AG09319 (cell line): Measurements from ENCODE around the gene PLAC9.

Experiments
- DNase-seq: peaks from one replicate; pipeline ENCODE4 v3.0.0-alpha.2; 2010; ENCODE audit warnings: low read depth; ENCODE audit errors: extremely low read depth
- CTCF ChIP-seq: IDR thresholded peaks from 2 replicates; pipeline ENCODE4 v1.5.1; 2011; ENCODE audit warnings: low read depth, mild to moderate bottlenecking, inconsistent platforms, low read length, moderate library complexity

Gene PLAC9

GRCh38 chr10:80104066-80104926, 28.2 kb upstream of the PLAC9 start:
- peak; percentile 94 for DNase-seq

DNA sequence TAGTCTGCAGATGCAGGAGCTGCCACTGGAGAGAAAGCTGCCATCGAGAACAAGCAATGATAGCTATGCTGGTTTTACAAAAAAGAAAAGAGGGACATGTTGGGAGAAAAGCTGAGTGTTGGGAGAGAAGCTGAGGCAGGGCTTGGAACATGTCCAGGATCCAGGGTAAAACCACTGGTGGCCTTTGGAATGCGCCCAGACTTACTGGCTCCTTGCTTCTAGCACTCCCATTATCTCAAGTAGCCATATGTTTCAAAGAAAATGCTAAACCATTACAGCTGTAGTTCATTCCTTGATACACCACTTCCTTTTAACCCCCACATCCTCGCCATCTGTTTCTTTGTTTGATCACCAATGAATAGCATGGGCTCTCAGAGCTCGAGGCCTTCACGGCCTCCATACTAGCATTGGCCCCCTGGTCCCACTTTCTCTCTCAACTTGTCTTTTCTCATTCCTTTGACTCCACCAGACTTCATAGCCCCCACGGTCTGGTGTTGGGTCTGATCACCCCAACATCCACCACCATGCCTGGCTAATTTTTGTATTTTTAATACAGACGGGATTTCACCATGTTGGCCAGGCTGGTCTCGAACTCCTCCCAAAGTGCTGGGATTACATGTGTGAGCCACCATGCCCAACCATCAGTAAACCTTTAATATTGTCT, 23.8 kb upstream of the PLAC9 start:
- no peak for DNase-seq
- TF ChIP-seq CTCF = no peak

More at GRCh38 chr10:80104066-80104926, 28.2 kb upstream of the PLAC9 start:
- no peak for TF ChIP-seq CTCF

DNA sequence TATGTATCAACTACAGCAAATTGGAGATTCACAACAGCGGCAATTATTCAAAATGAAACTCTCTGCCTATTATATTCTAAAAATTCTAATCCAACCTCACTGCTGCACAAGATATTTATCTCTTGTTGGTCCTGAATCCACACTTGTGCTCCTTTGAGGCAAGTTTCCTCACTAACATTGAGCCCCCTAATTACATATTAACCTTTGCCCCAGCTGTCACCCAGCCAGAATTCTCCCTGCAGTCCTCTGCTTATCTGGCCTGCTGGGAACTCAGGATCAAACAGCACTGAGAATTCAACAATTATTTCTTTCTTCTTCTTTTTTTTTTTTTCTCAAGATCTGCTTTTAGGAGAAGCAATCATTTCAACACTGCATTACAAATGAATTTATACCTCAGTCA, 21.5 kb upstream of the PLAC9 start:
- no peak for TF ChIP-seq CTCF
- DNase-seq = no peak

DNA sequence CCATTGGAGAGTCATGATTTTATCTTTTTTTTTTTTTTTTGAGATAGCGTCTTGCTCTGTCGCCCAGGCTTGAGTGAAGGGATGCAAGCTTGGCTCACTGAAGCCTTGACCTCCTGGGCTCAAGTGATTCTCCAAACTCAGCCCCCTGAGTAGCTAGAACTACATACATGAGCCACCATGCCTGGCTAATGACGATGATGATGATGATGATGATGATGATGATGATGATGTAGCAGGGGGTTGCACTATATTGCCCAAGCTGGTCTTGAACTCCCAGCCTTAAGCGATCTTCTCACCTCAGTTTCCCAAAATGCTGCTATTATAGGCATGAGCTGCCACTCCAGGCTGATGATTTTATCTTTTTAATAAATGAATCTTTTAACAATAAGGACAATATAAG, 13.9 kb upstream of the PLAC9 start:
- DNase-seq = no peak
- no peak for TF ChIP-seq CTCF

- DNase-seq = no peak
Measured at GRCh38 chr10:80122110-80122710, 10.3 kb upstream of the PLAC9 start.

GRCh38 chr10:80122746-80123145, 9.8 kb upstream of the PLAC9 start:
- TF ChIP-seq CTCF = no peak
- no peak for DNase-seq

More at GRCh38 chr10:80122110-80122710, 10.3 kb upstream of the PLAC9 start:
- TF ChIP-seq CTCF = no peak

GRCh38 chr10:80126876-80127275, 5.7 kb upstream of the PLAC9 start:
- TF ChIP-seq CTCF = no peak
- no peak for DNase-seq
